HG03064 (cell line): Measurements from ENCODE around the gene IMPG2.

Experiments
- ATAC-seq: cut with Tn5 transposase; IDR thresholded peaks from one replicate; pipeline ENCODE4 v1.9.1; 2021; ENCODE audit warnings: low read depth; ENCODE audit not compliant: unreplicated experiment

IMPG2 gene

DNA sequence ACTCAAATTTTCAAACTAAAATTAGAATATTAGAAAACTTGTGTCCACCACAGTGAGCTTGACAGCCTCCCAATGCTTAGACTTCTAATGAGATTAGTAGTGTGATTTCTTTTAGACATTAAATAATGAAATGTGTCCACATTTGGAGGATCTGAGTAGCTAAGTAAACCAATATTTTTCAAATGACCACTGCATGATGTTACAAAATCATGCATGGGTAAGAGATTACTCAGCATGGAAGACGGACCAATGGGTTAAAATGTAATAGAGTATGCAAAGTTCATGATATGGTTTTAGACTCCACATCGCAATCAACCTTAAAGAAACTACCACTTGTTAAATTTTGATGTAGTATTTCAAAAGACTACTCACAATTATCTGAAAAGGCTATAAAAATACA is 130.6 kb downstream of the IMPG2 start:
- no peak for ATAC-seq

DNA sequence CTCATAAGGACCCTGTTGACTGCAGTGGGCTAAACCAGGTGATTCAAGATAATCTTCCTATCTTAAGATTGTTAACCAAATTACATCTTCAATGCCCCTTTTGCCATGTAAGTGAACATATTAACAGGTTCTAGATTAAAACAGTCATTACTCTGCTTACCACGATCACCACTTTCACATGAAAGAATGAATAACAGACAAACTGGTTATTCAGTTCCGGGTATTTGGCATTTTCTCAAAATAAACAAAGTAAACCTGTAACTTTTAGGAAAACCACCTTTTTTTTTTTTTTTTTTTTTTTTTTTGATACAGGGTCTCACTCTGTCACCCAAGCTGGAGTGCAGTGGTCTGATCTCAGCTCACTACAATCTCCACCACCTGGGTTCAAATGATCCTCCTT is 131.2 kb downstream of the IMPG2 start:
- ATAC-seq, result no peak

DNA sequence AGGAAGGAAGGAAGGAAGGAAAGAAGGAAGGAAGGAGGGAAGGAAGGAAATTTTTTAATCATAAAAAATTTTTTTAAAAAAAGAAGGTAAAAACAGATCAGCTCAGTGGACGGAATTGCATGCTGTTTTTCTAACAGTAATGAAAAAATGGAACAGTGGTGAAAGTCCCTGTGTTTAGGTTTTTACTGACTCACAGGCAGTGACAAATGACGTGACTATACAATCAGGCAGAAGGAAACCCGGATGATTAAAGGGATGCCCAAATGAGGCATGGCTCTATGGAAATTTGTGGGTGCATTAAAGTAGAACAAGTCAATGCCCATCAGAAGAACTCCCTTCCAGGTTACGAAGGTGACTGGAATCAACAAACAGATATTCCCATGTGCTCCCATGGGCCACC is 135.0 kb downstream of the IMPG2 start:
- ATAC-seq, result no peak

DNA sequence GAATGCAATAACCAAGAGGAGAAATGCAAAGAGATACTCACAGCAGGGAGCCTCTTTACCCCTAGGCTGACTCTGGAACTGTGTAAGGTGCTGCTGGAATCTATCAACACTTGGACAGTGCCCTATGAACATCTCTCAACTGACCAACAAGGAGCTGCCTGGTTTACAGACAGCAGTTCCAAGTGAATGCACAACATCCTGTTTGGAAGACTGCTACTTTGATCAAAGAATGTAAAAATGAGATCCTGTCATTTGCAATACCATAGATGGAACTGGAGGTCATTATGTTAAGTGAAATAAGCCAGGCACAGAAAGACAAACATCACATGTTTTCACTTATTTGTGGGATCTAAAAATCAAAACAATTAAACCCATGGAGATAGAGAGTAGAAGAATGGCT is 136.3 kb downstream of the IMPG2 start:
- ATAC-seq, result no peak

DNA sequence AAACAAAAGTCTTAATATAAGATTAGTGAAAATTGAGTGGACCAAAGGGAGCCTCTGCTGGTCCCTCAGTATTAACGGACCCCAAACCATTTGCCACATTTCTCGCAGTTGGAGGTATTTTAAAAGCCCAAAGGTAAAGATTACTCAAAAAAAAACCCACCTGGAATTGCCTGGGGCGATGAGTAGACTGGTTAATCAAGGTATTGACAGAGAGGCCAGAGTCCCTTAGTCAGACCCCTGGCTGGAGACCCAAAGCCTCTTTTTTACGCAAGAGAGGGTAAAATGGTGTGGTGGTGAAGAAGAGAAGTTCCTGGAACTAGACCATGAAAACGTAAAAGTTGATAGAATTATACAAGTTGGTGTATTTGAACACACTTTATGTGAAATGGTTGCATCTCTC is 137.2 kb downstream of the IMPG2 start:
- no peak for ATAC-seq

DNA sequence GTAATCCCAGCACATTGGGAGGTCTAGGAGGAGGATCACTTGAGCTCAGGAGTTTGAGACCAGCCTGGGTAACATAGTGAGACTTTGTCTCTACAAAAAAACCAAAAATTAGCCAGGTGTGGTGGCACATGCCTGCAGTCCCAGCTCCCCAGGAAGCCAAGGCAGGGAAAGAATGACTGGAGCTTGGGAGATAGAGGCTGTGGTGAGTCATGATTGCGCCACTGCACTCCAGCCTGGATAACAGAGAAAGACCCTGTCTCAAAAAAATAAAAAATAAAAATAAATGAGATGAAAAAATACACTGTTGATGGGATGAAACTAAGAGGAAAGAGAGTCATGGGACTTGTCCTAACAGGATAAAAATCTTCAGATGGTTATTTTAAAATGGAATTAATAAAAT is 137.6 kb downstream of the IMPG2 start:
- no peak for ATAC-seq

DNA sequence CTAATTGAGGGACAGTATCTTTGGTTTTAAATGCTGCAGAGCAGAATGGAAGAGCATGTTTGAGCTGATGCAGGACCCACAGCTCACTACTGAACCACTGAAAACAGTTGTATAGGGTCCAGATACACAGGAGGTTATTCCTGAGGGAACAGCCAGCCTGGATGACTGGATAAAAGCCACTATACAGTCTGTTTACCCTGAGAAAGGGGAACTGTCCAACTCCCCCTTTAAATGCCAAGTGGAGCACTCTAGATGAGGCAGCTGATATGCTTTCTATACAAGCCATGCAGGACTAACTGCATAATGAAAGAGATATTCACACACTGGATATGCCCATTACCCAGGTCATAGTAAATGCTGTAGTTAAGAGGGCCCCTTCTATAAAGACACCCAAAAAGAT is 138.6 kb downstream of the IMPG2 start:
- ATAC-seq, result no peak

DNA sequence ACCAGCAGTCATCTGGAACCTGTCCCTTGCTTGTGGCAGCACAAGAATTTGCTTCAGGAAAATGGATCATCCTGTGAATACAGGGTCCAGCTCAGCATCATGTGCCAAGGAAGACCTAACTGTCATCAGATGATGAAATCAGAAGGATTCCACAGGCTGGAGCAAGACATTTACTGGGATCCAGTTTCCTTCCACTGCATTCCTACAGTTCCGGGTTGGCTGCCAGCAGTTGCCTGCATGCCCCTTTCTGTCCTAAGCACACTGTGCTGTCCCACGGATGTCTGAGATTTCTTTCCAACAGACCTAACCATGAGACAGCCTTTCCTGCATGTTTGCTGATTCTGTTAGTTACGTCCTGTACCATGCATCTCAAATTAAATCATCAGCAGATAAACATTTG is 140.7 kb downstream of the IMPG2 start:
- ATAC-seq, result no peak

DNA sequence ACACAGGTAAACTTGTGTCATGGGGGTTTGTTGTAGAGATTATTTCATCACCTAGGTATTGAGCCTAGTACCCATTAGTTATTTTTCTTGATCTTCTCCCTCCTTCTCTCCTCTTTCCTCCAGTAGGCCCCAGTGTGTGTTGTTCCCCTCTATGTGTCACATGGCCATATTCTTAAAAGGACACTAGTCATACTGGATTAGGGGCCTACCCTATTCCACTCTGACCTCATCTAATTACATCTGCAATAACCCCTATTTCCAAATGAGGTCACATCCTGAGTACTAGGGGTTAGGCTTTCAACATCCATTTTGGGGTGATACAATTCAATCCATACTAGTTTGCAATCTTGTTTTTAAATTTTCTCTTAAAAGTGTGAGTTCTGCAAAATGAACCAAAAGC is 142.8 kb downstream of the IMPG2 start:
- ATAC-seq, result no peak
